ENCODE data around the gene DNMT1. TPM values are rescaled to one million over a fixed set of nuclear protein-coding genes. Genes with fewer than 3 reads are reported as not detected.

DNMT1 gene
- polyA plus RNA-seq, 4 donors = 89.1 to 111 (median 105) TPM

GRCh38 chr19:10143681-10144080, 51.1 kb downstream of the DNMT1 start:
- no peak for DNase-seq (ENCODE audit: low read depth in 4 of 4, low spot score in 3 of 4)

- no peak for DNase-seq (ENCODE audit: low read depth in 4 of 4, low spot score in 3 of 4)
These were observed 51.9 kb downstream of the DNMT1 start for GRCh38 chr19:10142701-10143375.

- DNase-seq (ENCODE audit: low read depth in 4 of 4, low spot score in 3 of 4) = no peak
These were observed 52.8 kb downstream of the DNMT1 start for GRCh38 chr19:10141973-10142372.

- no peak for DNase-seq (ENCODE audit: low read depth in 4 of 4, low spot score in 3 of 4)
These were observed 53.3 kb downstream of the DNMT1 start for GRCh38 chr19:10141479-10141878.

- no peak for DNase-seq (ENCODE audit: low read depth in 4 of 4, low spot score in 3 of 4)
These were observed 54.8 kb downstream of the DNMT1 start for GRCh38 chr19:10139952-10140351.

GRCh38 chr19:10138879-10139795, 55.6 kb downstream of the DNMT1 start:
- DNase-seq (ENCODE audit: low read depth in 4 of 4, low spot score in 3 of 4) = no peak

GRCh38 chr19:10137751-10138682, 56.7 kb downstream of the DNMT1 start:
- DNase-seq (ENCODE audit: low read depth in 4 of 4, low spot score in 3 of 4) = no peak

GRCh38 chr19:10136936-10137335, 57.8 kb downstream of the DNMT1 start:
- no peak for DNase-seq (ENCODE audit: low read depth in 4 of 4, low spot score in 3 of 4)

- no peak for DNase-seq (ENCODE audit: low read depth in 4 of 4, low spot score in 3 of 4)
These were observed 59.0 kb downstream of the DNMT1 start for GRCh38 chr19:10135551-10136334.

- no peak for DNase-seq (ENCODE audit: low read depth in 4 of 4, low spot score in 3 of 4)
These were observed 60.7 kb downstream of the DNMT1 start for GRCh38 chr19:10134040-10134439.

GRCh38 chr19:10133596-10133995, 61.2 kb downstream of the DNMT1 start:
- no peak for DNase-seq (ENCODE audit: low read depth in 4 of 4, low spot score in 3 of 4)

GRCh38 chr19:10132905-10133304, 61.8 kb downstream of the DNMT1 start:
- no peak for DNase-seq (ENCODE audit: low read depth in 4 of 4, low spot score in 3 of 4)

GRCh38 chr19:10126213-10126639, 68.5 kb downstream of the DNMT1 start:
- DNase-seq (ENCODE audit: low read depth in 4 of 4, low spot score in 3 of 4) = no peak

GRCh38 chr19:10124429-10124828, 70.3 kb downstream of the DNMT1 start:
- DNase-seq (ENCODE audit: low read depth in 4 of 4, low spot score in 3 of 4) = no peak

GRCh38 chr19:10122045-10122444, 72.7 kb downstream of the DNMT1 start:
- no peak for DNase-seq (ENCODE audit: low read depth in 4 of 4, low spot score in 3 of 4)

- no peak for DNase-seq (ENCODE audit: low read depth in 4 of 4, low spot score in 3 of 4)
These were observed 74.1 kb downstream of the DNMT1 start for GRCh38 chr19:10120538-10121189.

GRCh38 chr19:10118960-10119359, 75.8 kb downstream of the DNMT1 start:
- DNase-seq (ENCODE audit: low read depth in 4 of 4, low spot score in 3 of 4) = no peak

GRCh38 chr19:10116866-10117616, 77.7 kb downstream of the DNMT1 start:
- no peak for DNase-seq (ENCODE audit: low read depth in 4 of 4, low spot score in 3 of 4)
